Hepatocyte (in vitro differentiated cells): ENCODE results near the gene DGCR8. TPM values are rescaled to one million over a fixed set of nuclear protein-coding genes. Genes with fewer than 3 reads are reported as not detected.

ENCODE experiments used
- DNase-seq: peaks from one replicate; pipeline ENCODE4 v3.0.0-alpha.2; 2016; ENCODE audit warnings: low spot score
- H2AFZ ChIP-seq: fragments of 200-600 bp; sonication (generic); 2 replicates; pipeline ENCODE4 v1.6.0; 2016; ENCODE audit warnings: antibody characterized with exemption, mild to moderate bottlenecking
- H3K27ac ChIP-seq: fragments of 200-600 bp; sonication (generic); 2 replicates; pipeline ENCODE4 v1.5.1; 2016; ENCODE audit warnings: mild to moderate bottlenecking
- H3K27me3 ChIP-seq: fragments of 200-600 bp; sonication (generic); 2 replicates; pipeline ENCODE4 v1.6.1; 2016
- H3K36me3 ChIP-seq: fragments of 200-600 bp; sonication (generic); replicated peaks from 2 replicates; pipeline ENCODE4 v1.5.1; 2016; ENCODE audit warnings: low read depth; ENCODE audit not compliant: insufficient read depth
- H3K4me1 ChIP-seq: fragments of 200-600 bp; sonication (generic); 2 replicates; pipeline ENCODE4 v1.5.1; 2016; ENCODE audit warnings: mild to moderate bottlenecking, moderate library complexity; ENCODE audit not compliant: insufficient read depth
- H3K4me2 ChIP-seq: fragments of 200-600 bp; sonication (generic); 2 replicates; pipeline ENCODE4 v1.6.0; 2016
- H3K4me3 ChIP-seq: fragments of 200-600 bp; sonication (generic); 2 replicates; pipeline ENCODE4 v1.5.1; 2016; ENCODE audit warnings: mild to moderate bottlenecking
- H3K79me2 ChIP-seq: fragments of 200-600 bp; sonication (generic); 2 replicates; pipeline ENCODE4 v1.6.0; 2017; ENCODE audit warnings: mild to moderate bottlenecking
- H3K9me2 ChIP-seq: fragments of 200-600 bp; sonication (generic); replicated peaks from 2 replicates; pipeline ENCODE4 v1.6.0; 2017; ENCODE audit warnings: mild to moderate bottlenecking; ENCODE audit not compliant: insufficient read depth
- H3K9me3 ChIP-seq: fragments of 200-600 bp; sonication (generic); 2 replicates; pipeline ENCODE4 v1.5.1; 2016; ENCODE audit warnings: low read depth, mild to moderate bottlenecking
- H4K20me1 ChIP-seq: fragments of 200-600 bp; sonication (generic); 2 replicates; pipeline ENCODE4 v1.6.0; 2016; ENCODE audit warnings: mild to moderate bottlenecking; ENCODE audit not compliant: insufficient read depth, poor library complexity, severe bottlenecking
- EZH2 ChIP-seq: fragments of 200-600 bp; sonication (generic); IDR thresholded peaks from 2 replicates; pipeline ENCODE4 v1.6.1; 2016; ENCODE audit warnings: antibody characterized with exemption, mild to moderate bottlenecking, borderline replicate concordance
- EZH2phosphoT487 ChIP-seq: fragments of 200-600 bp; sonication (generic); IDR thresholded peaks from one replicate; pipeline ENCODE4 v1.6.1; 2018; ENCODE audit warnings: antibody characterized with exemption, mild to moderate bottlenecking, low read depth, moderate library complexity; ENCODE audit not compliant: unreplicated experiment, severe bottlenecking
- WGBS: methylation state at CpG from one replicate; pipeline ENCODE4 v1.1.6; 2016; ENCODE audit warnings: low lambda C conversion rate; ENCODE audit errors: missing lambda C conversion rate; 5-methylcytosine and 5-hydroxymethylcytosine counted together
- polyA plus RNA-seq: library from polyadenylated mRNA; unstranded; fragments of >200 nt; fragmentation: Nextera tagmentation; extraction: Ambion mirVana; gene quantifications from 2 replicates; pipeline ENCODE4 v1.2.1, GENCODE V29; 2016
- total RNA-seq: library from RNA; depleted of rRNA; stranded (reverse); fragments of >200 nt; gene quantifications from 2 replicates; pipeline ENCODE4 v1.2.3, GENCODE V29; 2014
- TF ChIP-seq, protein P1 (sequence below): fragments of 200-600 bp; sonication (generic); IDR thresholded peaks from 2 replicates; pipeline ENCODE4 v1.5.1; 2016; ENCODE audit warnings: antibody characterized with exemption, mild to moderate bottlenecking; ENCODE audit not compliant: poor library complexity

DGCR8 gene
- total and polyA plus RNA-seq, 2 experiments from 2014 or later, result 10.8 to 18.3 TPM

DNA sequence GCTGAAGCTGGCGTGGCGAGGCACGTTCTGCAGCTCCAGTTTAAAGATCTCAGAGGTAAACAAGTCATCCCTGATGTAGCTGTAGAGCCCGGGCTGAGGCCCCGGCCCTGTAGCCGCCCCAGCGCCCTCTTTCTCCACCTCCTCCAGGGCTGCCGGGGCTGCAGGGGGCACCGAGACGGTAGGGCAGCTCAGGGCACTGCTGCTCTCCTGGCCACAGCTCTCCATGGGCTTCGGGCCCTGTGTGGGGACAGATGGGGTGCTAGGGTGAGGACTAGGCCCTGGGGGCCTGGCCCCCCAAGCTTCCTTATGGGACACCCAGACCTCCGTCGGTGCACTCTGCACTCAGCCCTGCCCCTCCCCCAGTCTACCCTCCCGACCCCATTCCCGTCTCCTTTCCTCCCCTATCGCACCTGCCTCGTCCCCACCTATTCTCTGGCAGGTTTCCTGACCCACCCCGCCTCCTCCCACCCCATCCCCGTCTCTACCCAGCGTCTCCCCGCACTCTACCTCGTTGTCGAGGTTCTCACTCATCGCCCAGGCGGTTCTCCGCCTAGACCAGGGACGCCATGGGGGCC, 36.4 kb downstream of the DGCR8 start:
- H3K27ac ChIP-seq, result peak overlapping the region; percentile 81
- peak overlapping the region; percentile 96 for H3K4me2 ChIP-seq
- H3K79me2 ChIP-seq, result peaks cover 60% of the 10 kb centered on the region
- peak; percentile 31 for DNase-seq
- no peaks in the 10 kb centered on the region for H3K9me2 ChIP-seq
- 27% methylated on average over 20 of the region's 27 CpGs for WGBS
- TF ChIP-seq EZH2 (no peak), EZH2phosphoT487 (no peak)
- TF ChIP-seq, protein P1, sequence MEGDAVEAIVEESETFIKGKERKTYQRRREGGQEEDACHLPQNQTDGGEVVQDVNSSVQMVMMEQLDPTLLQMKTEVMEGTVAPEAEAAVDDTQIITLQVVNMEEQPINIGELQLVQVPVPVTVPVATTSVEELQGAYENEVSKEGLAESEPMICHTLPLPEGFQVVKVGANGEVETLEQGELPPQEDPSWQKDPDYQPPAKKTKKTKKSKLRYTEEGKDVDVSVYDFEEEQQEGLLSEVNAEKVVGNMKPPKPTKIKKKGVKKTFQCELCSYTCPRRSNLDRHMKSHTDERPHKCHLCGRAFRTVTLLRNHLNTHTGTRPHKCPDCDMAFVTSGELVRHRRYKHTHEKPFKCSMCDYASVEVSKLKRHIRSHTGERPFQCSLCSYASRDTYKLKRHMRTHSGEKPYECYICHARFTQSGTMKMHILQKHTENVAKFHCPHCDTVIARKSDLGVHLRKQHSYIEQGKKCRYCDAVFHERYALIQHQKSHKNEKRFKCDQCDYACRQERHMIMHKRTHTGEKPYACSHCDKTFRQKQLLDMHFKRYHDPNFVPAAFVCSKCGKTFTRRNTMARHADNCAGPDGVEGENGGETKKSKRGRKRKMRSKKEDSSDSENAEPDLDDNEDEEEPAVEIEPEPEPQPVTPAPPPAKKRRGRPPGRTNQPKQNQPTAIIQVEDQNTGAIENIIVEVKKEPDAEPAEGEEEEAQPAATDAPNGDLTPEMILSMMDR, result no peak
- H3K27me3 ChIP-seq, result no peaks in the 10 kb centered on the region
- H3K36me3 ChIP-seq, result no peaks in the 10 kb centered on the region
- no peaks in the 10 kb centered on the region for H4K20me1 ChIP-seq
- H2AFZ ChIP-seq, result peak overlapping the region; percentile 62
- H3K4me1 ChIP-seq, result peaks cover 16% of the 10 kb centered on the region
- H3K9me3 ChIP-seq, result no peaks in the 10 kb centered on the region
- H3K4me3 ChIP-seq, result peak overlapping the region; percentile 67

DNA sequence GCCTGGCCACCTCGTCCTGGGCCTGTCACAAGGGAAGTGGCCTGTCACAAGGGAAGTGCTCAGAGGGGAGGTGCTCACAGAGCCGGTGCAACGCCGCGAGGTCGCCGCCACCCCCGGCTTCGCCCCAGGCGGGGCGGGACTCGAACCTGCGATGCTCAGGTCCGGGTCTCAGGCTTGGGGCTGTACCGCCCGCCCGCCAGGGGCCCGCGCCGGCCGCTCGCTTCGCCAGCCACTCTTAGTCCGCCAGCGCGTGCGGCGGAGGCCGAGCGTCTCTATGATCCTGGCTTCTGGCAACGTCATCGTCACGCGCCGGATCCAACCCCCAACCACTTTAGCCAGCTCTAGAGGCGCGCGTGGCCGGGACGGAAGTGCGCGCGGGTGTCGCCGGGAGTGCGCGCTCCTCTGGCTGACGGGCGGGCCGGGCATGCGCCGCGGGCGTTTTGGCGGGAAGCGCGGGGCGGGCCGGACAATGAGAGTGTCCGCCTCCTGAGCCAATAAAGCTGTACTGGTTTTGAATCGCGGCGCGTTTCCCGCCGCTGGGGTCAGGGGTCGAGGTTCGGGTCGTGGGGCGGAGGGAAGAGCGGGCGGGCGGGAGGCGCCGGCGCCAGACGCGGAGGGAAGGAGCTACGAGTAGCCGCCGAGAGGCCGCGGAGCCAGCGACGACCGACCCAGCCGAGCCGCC, 37.1 kb downstream of the DGCR8 start, which contains the start of gene TRMT2A:
TRMT2A (minus strand) TSS at position 276 of the 682 bp plus-strand sequence. CDS start 320 bp downstream, outside the sequence.
- under 1% methylated on average over 63 of the region's 88 CpGs for WGBS
- peaks cover 16% of the 10 kb centered on the region for H3K4me1 ChIP-seq

GRCh38 chr22:20117633-20118299, 37.7 kb downstream of the DGCR8 start:
- under 1% methylated on average over 46 of the region's 66 CpGs for WGBS
- TF ChIP-seq EZH2, result no peak
- no peak for TF ChIP-seq EZH2phosphoT487
- TF ChIP-seq, protein P1, result no peak
- no peaks in the 10 kb centered on the region for H3K9me3 ChIP-seq
- no peaks in the 10 kb centered on the region for H3K36me3 ChIP-seq
- peak overlapping the region; percentile 85 for H3K4me2 ChIP-seq
- H3K27ac ChIP-seq, result peak overlapping the region; percentile 82
- no peaks in the 10 kb centered on the region for H3K9me2 ChIP-seq
- H2AFZ ChIP-seq, result no peak overlapping the region
- no peaks in the 10 kb centered on the region for H3K27me3 ChIP-seq
- H3K4me1 ChIP-seq, result peaks cover 16% of the 10 kb centered on the region
- H3K4me3 ChIP-seq, result peak overlapping the region; percentile 83
- H3K79me2 ChIP-seq, result peaks cover 69% of the 10 kb centered on the region
- no peaks in the 10 kb centered on the region for H4K20me1 ChIP-seq
- DNase-seq, result peak; percentile 56

More for the DNA sequence above, 37.1 kb downstream of the DGCR8 start, which contains the start of gene TRMT2A:
- no peaks in the 10 kb centered on the region for H4K20me1 ChIP-seq
- peak within 1 kb of the TSS; percentile 83 for H3K4me3 ChIP-seq
- no peaks in the 10 kb centered on the region for H3K9me3 ChIP-seq
- peak; percentile 99 for DNase-seq
- H3K9me2 ChIP-seq, result no peaks in the 10 kb centered on the region
- no peaks in the 10 kb centered on the region for H3K27me3 ChIP-seq
- H2AFZ ChIP-seq, result peak within 1 kb of the TSS; percentile 62
- TF ChIP-seq EZH2phosphoT487 (no peak), EZH2 (no peak)
- TF ChIP-seq, protein P1, result peak; percentile 34
- H3K27ac ChIP-seq, result peak within 1 kb of the TSS; percentile 82
- H3K79me2 ChIP-seq, result peaks cover 66% of the 10 kb centered on the region
- H3K36me3 ChIP-seq, result no peaks in the 10 kb centered on the region
- H3K4me2 ChIP-seq, result peak within 1 kb of the TSS; percentile 96
